T-helper 9 cell (primary cell): ENCODE measurements around the gene IFNAR2.

ENCODE experiments used
- DNase-seq: peaks from one replicate; pipeline ENCODE4 v3.0.0-alpha.2; 2020

Gene IFNAR2

GRCh38 chr21:33270986-33271385, 41.2 kb downstream of the IFNAR2 start:
- DNase-seq: no peak

GRCh38 chr21:33273044-33273443, 43.3 kb downstream of the IFNAR2 start:
- DNase-seq: no peak

- DNase-seq: no peak
Measured at GRCh38 chr21:33278721-33279120, 49.0 kb downstream of the IFNAR2 start.

DNA sequence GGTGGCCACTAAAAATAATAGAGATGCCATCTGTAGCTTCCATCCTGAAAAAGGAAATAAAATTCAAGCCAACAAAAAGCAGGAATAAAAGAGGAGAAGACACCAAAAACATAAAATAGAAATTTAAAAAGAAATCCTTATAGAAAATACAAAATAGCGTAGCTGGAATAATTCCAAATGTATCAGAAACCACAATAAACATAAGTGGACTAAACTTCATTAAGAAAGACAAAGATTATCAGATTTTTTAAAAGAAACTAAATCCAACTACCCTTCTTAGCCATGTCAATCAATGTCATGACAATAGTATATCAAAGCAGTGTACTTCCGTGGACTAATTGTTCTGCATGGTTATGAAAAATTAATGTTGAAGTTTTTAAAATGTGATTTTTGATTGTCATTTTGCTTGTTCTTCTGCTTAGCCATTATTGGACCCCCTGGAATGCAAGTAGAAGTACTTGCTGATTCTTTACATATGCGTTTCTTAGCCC, 49.6 kb downstream of the IFNAR2 start:
- no peak for DNase-seq
